Tibial nerve (tissue), 4 donors: Measurements from ENCODE around the gene EPB41L4A. TPM values are rescaled to one million over a fixed set of nuclear protein-coding genes. Genes with fewer than 3 reads are reported as not detected.
"Not testable (repeated sequence)": the region's sequence is repeated elsewhere in the genome, so short reads cannot be mapped to it uniquely, and the experiment has no call there.

Source experiments
- DNase-seq, 2 donors: peaks; one replicate each; pipeline ENCODE4 v3.0.0-alpha.2; 2019; ENCODE audit warnings: low spot score in 2 of 2
- H3K27ac ChIP-seq, 4 donors: fragments of 200-600 bp; sonication (generic) in 3 of 4; one replicate each; pipeline ENCODE4 v1.5.1; 2017 to 2019; ENCODE audit warnings: mild to moderate bottlenecking in 1 of 4
- H3K27me3 ChIP-seq, 2 donors: fragments of 200-600 bp; sonication (generic) in 1 of 2; one replicate each; pipeline versions ENCODE4 v1.5.1 to v1.6.0; 2017 to 2019
- H3K36me3 ChIP-seq, 3 donors: fragments of 200-600 bp; sonication (generic); one replicate each; pipeline ENCODE4 v1.5.1; 2018 to 2019
- H3K4me1 ChIP-seq, 4 donors: fragments of 200-600 bp; sonication (generic) in 3 of 4; one replicate each; pipeline ENCODE4 v1.5.1; 2017 to 2019
- H3K4me3 ChIP-seq, 4 donors: fragments of 200-600 bp; sonication (generic) in 3 of 4; one replicate each; pipeline ENCODE4 v1.5.1; 2017 to 2019; ENCODE audit warnings: mild to moderate bottlenecking in 1 of 4, moderate library complexity in 1 of 4
- H3K9me3 ChIP-seq, 4 donors: fragments of 200-600 bp; sonication (generic) in 3 of 4; one replicate each; pipeline ENCODE4 v1.5.1; 2017 to 2019
- EP300 ChIP-seq, 2 donors: sonication (generic); formaldehyde crosslinking; IDR thresholded peaks; one replicate each; pipeline ENCODE4 v1.6.1; 2017; ENCODE audit warnings: antibody characterized with exemption in 2 of 2, mild to moderate bottlenecking in 1 of 2
- POLR2A ChIP-seq, 2 donors: fragments of 450-650 bp; IDR thresholded peaks; one replicate each; pipeline ENCODE4 v1.6.1; 2017; ENCODE audit warnings: antibody characterized with exemption in 2 of 2, mild to moderate bottlenecking in 2 of 2, moderate library complexity in 2 of 2
- WGBS, 2 donors: methylation state at CpG; one replicate each; pipeline ENCODE4 v1.1.5; 2018; 5-methylcytosine and 5-hydroxymethylcytosine counted together
- total RNA-seq, 4 donors: library from RNA; depleted of rRNA; stranded (reverse); fragments of >200 nt; gene quantifications; one replicate each; pipeline ENCODE4 v1.1.0, GENCODE V29; 2016
- TF ChIP-seq, protein P1 (sequence below), 5 experiments: fragments of 200-600 bp in 3 of 5; fragments of 450-650 bp in 2 of 5; sonication (generic) in 3 of 5; IDR thresholded peaks; one replicate each; pipeline ENCODE4 v1.5.1; 2016 to 2019; ENCODE audit warnings: antibody characterized with exemption in 5 of 5, mild to moderate bottlenecking in 3 of 5, moderate library complexity in 2 of 5

Gene EPB41L4A
- 10 to 100 TPM; 10.6 to 38.1 (median 14.4) TPM for total RNA-seq

GRCh38 chr5:112419164-112419985, at the start of gene EPB41L4A:
Gene EPB41L4A, minus strand, starts transcription at chr5:112419277. Its CDS starts 238 bp downstream, at chr5:112419039.
- Histone ChIP-seq H3K4me1 (peaks cover 0 to 34% (median 1%) of the 10 kb centered on the region in 4 donors), H3K27me3 (no peaks in the 10 kb centered on the region), H3K9me3 (no peaks in the 10 kb centered on the region), H3K36me3 (no peaks in the 10 kb centered on the region), H3K27ac (peak within 1 kb of the TSS; percentile 18 to 78 (median 63)), H3K4me3 (peak within 1 kb of the TSS; percentile 64 to 85 (median 74))
- peak; percentile 36 to 40 for DNase-seq
- TF ChIP-seq, protein P1, sequence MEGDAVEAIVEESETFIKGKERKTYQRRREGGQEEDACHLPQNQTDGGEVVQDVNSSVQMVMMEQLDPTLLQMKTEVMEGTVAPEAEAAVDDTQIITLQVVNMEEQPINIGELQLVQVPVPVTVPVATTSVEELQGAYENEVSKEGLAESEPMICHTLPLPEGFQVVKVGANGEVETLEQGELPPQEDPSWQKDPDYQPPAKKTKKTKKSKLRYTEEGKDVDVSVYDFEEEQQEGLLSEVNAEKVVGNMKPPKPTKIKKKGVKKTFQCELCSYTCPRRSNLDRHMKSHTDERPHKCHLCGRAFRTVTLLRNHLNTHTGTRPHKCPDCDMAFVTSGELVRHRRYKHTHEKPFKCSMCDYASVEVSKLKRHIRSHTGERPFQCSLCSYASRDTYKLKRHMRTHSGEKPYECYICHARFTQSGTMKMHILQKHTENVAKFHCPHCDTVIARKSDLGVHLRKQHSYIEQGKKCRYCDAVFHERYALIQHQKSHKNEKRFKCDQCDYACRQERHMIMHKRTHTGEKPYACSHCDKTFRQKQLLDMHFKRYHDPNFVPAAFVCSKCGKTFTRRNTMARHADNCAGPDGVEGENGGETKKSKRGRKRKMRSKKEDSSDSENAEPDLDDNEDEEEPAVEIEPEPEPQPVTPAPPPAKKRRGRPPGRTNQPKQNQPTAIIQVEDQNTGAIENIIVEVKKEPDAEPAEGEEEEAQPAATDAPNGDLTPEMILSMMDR (IDR thresholded peaks at IDR 0.05), result no peak
- no peak for TF ChIP-seq POLR2A (IDR thresholded peaks at IDR 0.05)
- no peak for TF ChIP-seq EP300 (IDR thresholded peaks at IDR 0.05)
- 0% methylated on average over 61 to 74 of the region's 103 CpGs for WGBS, 2 donors

DNA sequence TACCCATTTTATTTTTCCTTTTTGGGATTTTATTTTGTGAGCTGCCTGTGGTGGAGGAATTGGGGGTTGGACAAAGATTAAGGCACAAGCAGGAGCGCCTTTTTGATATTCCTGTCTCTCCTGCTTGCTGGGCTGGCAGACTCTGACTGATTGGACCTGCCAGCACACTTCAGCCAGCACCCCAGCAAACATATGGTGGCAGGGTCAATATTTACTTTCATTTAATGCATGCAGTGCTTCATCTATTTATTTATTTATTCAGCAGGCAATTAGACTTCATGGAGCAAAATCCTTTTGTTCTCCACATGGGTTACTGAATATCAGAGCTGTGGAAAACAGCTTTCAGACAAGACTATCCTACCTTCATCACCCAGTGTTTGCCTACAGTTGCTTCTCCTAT, 48.4 kb upstream of the EPB41L4A start:
- no peak for DNase-seq
- no peak for TF ChIP-seq EP300 (IDR thresholded peaks at IDR 0.05)
- TF ChIP-seq POLR2A (IDR thresholded peaks at IDR 0.05), result no peak
- TF ChIP-seq, protein P1 (IDR thresholded peaks at IDR 0.05), result no peak
- Histone ChIP-seq H3K27ac (no peak overlapping the region), H3K36me3 (no peaks in the 10 kb centered on the region), H3K4me1 (no peaks in the 10 kb centered on the region), H3K27me3 (no peaks in the 10 kb centered on the region), H3K9me3 (no peaks in the 10 kb centered on the region), H3K4me3 (no peak overlapping the region)
- 91 to 97% methylated on average over 1 of the region's 1 CpG for WGBS, 2 donors

- H3K36me3 ChIP-seq, H3K4me3 ChIP-seq, H3K27me3 ChIP-seq, H3K4me1 ChIP-seq, H3K9me3 ChIP-seq, DNase-seq, H3K27ac ChIP-seq: not testable (repeated sequence)
- 90 to 97% methylated on average over 6 to 10 of the region's 10 CpGs for WGBS, 2 donors
These were observed 47.2 kb upstream of the EPB41L4A start for GRCh38 chr5:112466261-112466660.

- DNase-seq, H3K27me3 ChIP-seq, H3K4me3 ChIP-seq, H3K27ac ChIP-seq, H3K4me1 ChIP-seq, H3K36me3 ChIP-seq, H3K9me3 ChIP-seq: not testable (repeated sequence)
- 83 to 85% methylated on average over 10 of the region's 10 CpGs for WGBS, 2 donors
These were observed 28.2 kb upstream of the EPB41L4A start for GRCh38 chr5:112447187-112447760.

- H3K27me3 ChIP-seq, result no peaks in the 10 kb centered on the region
- H3K9me3 ChIP-seq, result peaks cover 0 to under 1% (median 0%) of the 10 kb centered on the region in 4 donors
- no peak overlapping the region for H3K27ac ChIP-seq
- no peaks in the 10 kb centered on the region for H3K36me3 ChIP-seq
- no peaks in the 10 kb centered on the region for H3K4me1 ChIP-seq
- no peak overlapping the region for H3K4me3 ChIP-seq
- no peak for DNase-seq
- 78 to 83% methylated on average over 6 of the region's 6 CpGs for WGBS, 2 donors
- TF ChIP-seq EP300 (IDR thresholded peaks at IDR 0.05), result no peak
- TF ChIP-seq POLR2A (IDR thresholded peaks at IDR 0.05), result no peak
- TF ChIP-seq, protein P1 (IDR thresholded peaks at IDR 0.05), result no peak
These were observed 26.7 kb upstream of the EPB41L4A start for GRCh38 chr5:112445626-112446350.

- not testable (repeated sequence) for H3K27ac ChIP-seq, H3K9me3 ChIP-seq, H3K27me3 ChIP-seq, DNase-seq, H3K36me3 ChIP-seq, H3K4me1 ChIP-seq, H3K4me3 ChIP-seq
- 91 to 95% methylated on average over 12 of the region's 12 CpGs for WGBS, 2 donors
These were observed 24.9 kb upstream of the EPB41L4A start for GRCh38 chr5:112443932-112444331.
